H9 (cell line): ENCODE measurements around the gene FITM2. TPM values are rescaled to one million over a fixed set of nuclear protein-coding genes. Genes with fewer than 3 reads are reported as not detected.

Experiments
- DNase-seq: peaks from one replicate; pipeline ENCODE4 v3.0.0-alpha.2; 2017
- H2AFZ ChIP-seq: one replicate; pipeline ENCODE4 v1.6.1; 2013; ENCODE audit warnings: mild to moderate bottlenecking, low read length, control low read depth, moderate library complexity
- H2AK5ac ChIP-seq: 2 replicates; pipeline ENCODE4 v1.6.1; 2013; ENCODE audit warnings: low read length, control low read depth, mixed read lengths; ENCODE audit not compliant: insufficient read length
- H2BK120ac ChIP-seq: one replicate; pipeline ENCODE4 v1.6.1; 2013; ENCODE audit warnings: low read depth, mild to moderate bottlenecking, low read length, control low read depth, inconsistent platforms; ENCODE audit not compliant: poor library complexity, severe bottlenecking
- H2BK12ac ChIP-seq: 2 replicates; pipeline ENCODE4 v1.6.1; 2013; ENCODE audit warnings: low read length, control low read depth, mixed read lengths, low read depth; ENCODE audit not compliant: insufficient read length
- H2BK15ac ChIP-seq: 2 replicates; pipeline ENCODE4 v1.6.1; 2013; ENCODE audit warnings: low read depth, low read length, control low read depth
- H2BK20ac ChIP-seq: one replicate; pipeline ENCODE4 v1.6.1; 2013; ENCODE audit warnings: low read depth, mild to moderate bottlenecking, low read length, control low read depth, inconsistent platforms; ENCODE audit not compliant: poor library complexity, severe bottlenecking
- H2BK5ac ChIP-seq: 2 replicates; pipeline ENCODE4 v1.6.1; 2013; ENCODE audit warnings: low read length, control low read depth, mixed read lengths; ENCODE audit not compliant: insufficient read length
- H3K14ac ChIP-seq: 2 replicates; pipeline ENCODE4 v1.6.1; 2013; ENCODE audit warnings: low read length, control low read depth; ENCODE audit not compliant: insufficient read depth
- H3K18ac ChIP-seq: 2 replicates; pipeline ENCODE4 v1.6.1; 2013; ENCODE audit warnings: low read depth, mild to moderate bottlenecking, mixed read lengths, low read length, control low read depth; ENCODE audit not compliant: insufficient read length
- H3K23ac ChIP-seq: 2 replicates; pipeline ENCODE4 v1.6.1; 2013; ENCODE audit warnings: low read length, control low read depth, mixed read lengths, low read depth; ENCODE audit not compliant: insufficient read length
- H3K23me2 ChIP-seq: 2 replicates; pipeline ENCODE4 v1.6.1; 2013; ENCODE audit warnings: low read depth, mild to moderate bottlenecking, mixed read lengths, low read length, control low read depth; ENCODE audit not compliant: insufficient read length, poor library complexity, severe bottlenecking
- H3K27ac ChIP-seq: 2 replicates; pipeline ENCODE4 v1.5.1; 2013; ENCODE audit warnings: low read length, control low read depth, mixed read lengths, low read depth; ENCODE audit not compliant: insufficient read length
- H3K27me3 ChIP-seq: 2 replicates; pipeline ENCODE4 v1.6.1; 2013; ENCODE audit warnings: low read length, control low read depth, inconsistent platforms; ENCODE audit not compliant: insufficient read depth
- H3K4ac ChIP-seq: 2 replicates; pipeline ENCODE4 v1.6.1; 2013; ENCODE audit warnings: low read depth, mild to moderate bottlenecking, control low read depth, inconsistent platforms, low read length, moderate library complexity
- H3K4me1 ChIP-seq: 2 replicates; pipeline ENCODE4 v1.6.1; 2013; ENCODE audit warnings: low read length, control low read depth, inconsistent platforms; ENCODE audit not compliant: insufficient read depth
- H3K4me2 ChIP-seq: 2 replicates; pipeline ENCODE4 v1.6.1; 2013; ENCODE audit warnings: low read length, control low read depth, mixed read lengths; ENCODE audit not compliant: insufficient read length, insufficient read depth
- H3K56ac ChIP-seq: 2 replicates; pipeline ENCODE4 v1.6.1; 2013; ENCODE audit warnings: low read depth, mild to moderate bottlenecking, mixed read lengths, low read length, control low read depth; ENCODE audit not compliant: insufficient read length
- H3K79me1 ChIP-seq: 2 replicates; pipeline ENCODE4 v1.6.1; 2013; ENCODE audit warnings: low read depth, mild to moderate bottlenecking, moderate library complexity, low read length, control low read depth, inconsistent platforms; ENCODE audit not compliant: insufficient read depth, poor library complexity, severe bottlenecking
- H3K79me2 ChIP-seq: 2 replicates; pipeline ENCODE4 v1.6.1; 2013; ENCODE audit warnings: low read length, control low read depth, inconsistent platforms; ENCODE audit not compliant: insufficient read depth
- H3K9ac ChIP-seq: 2 replicates; pipeline ENCODE4 v1.6.1; 2013; ENCODE audit warnings: low read length, control low read depth, mixed read lengths; ENCODE audit not compliant: insufficient read length; ENCODE audit errors: extremely low read depth
- H3K9me3 ChIP-seq: one replicate; pipeline ENCODE4 v1.6.1; 2013; ENCODE audit warnings: low read depth, low read length, inconsistent platforms; ENCODE audit not compliant: control insufficient read depth
- H3T11ph ChIP-seq: one replicate; pipeline ENCODE4 v1.6.1; 2013; ENCODE audit warnings: mild to moderate bottlenecking, low read length, control low read depth, inconsistent platforms
- H4K20me1 ChIP-seq: one replicate; pipeline ENCODE4 v1.6.1; 2013; ENCODE audit not compliant: control insufficient read depth, insufficient read length, insufficient read depth
- H4K5ac ChIP-seq: 2 replicates; pipeline ENCODE4 v1.6.1; 2013; ENCODE audit warnings: low read depth, mild to moderate bottlenecking, mixed read lengths, low read length, control low read depth; ENCODE audit not compliant: insufficient read length
- H4K8ac ChIP-seq: replicated peaks from 2 replicates; pipeline ENCODE4 v1.6.1; 2013; ENCODE audit warnings: low read length, control low read depth, mixed read lengths, low read depth; ENCODE audit not compliant: insufficient read length
- H4K91ac ChIP-seq: 2 replicates; pipeline ENCODE4 v1.6.1; 2013; ENCODE audit warnings: low read depth, mild to moderate bottlenecking, moderate library complexity, mixed read lengths, low read length, control low read depth; ENCODE audit not compliant: insufficient read length
- H3K27ac Mint-ChIP-seq, 3 experiments: 2 replicates in 2 of 3; 3 replicates in 1 of 3; pipeline ENCODE4 v1.8.0; 2020 to 2021; ENCODE audit warnings: mixed read lengths in 3 of 3, mild to moderate bottlenecking in 1 of 3, moderate library complexity in 1 of 3
- H3K27me3 Mint-ChIP-seq: 2 replicates; pipeline ENCODE4 v1.8.0; 2021; ENCODE audit warnings: low read depth, mild to moderate bottlenecking, moderate library complexity, mixed read lengths
- H3K36me3 Mint-ChIP-seq, 3 experiments: 2 replicates in 2 of 3; 3 replicates in 1 of 3; pipeline ENCODE4 v1.8.0; 2020 to 2021; ENCODE audit warnings: low read depth in 3 of 3, mixed read lengths in 3 of 3; ENCODE audit not compliant: insufficient read depth in 1 of 3
- H3K4me1 Mint-ChIP-seq, 2 experiments: 2 replicates each; pipeline ENCODE4 v1.8.0; 2020; ENCODE audit warnings: mixed read lengths in 2 of 2
- H3K4me3 Mint-ChIP-seq, 2 experiments: 2 replicates in 1 of 2; 3 replicates in 1 of 2; pipeline ENCODE4 v1.8.0; 2020 to 2021; ENCODE audit warnings: mild to moderate bottlenecking in 2 of 2, mixed read lengths in 2 of 2, moderate library complexity in 1 of 2
- H3K9me3 Mint-ChIP-seq, 2 experiments: 2 replicates in 1 of 2; 3 replicates in 1 of 2; pipeline ENCODE4 v1.8.0; 2020; ENCODE audit warnings: mild to moderate bottlenecking in 2 of 2, mixed read lengths in 2 of 2, moderate library complexity in 1 of 2
- total RNA-seq: library from RNA; stranded (reverse); gene quantifications from 2 replicates; pipeline ENCODE4 v1.2.1, GENCODE V29; 2021
- TF ChIP-seq, protein P1 (sequence below): fragments of 200-600 bp; sonication (generic); conservative IDR thresholded peaks from 3 replicates; pipeline ENCODE4 v1.8.0; 2021; ENCODE audit warnings: antibody characterized with exemption, mild to moderate bottlenecking

The FITM2 gene
- total RNA-seq, 1 experiment from 2014 or later: 1.7 TPM

DNA sequence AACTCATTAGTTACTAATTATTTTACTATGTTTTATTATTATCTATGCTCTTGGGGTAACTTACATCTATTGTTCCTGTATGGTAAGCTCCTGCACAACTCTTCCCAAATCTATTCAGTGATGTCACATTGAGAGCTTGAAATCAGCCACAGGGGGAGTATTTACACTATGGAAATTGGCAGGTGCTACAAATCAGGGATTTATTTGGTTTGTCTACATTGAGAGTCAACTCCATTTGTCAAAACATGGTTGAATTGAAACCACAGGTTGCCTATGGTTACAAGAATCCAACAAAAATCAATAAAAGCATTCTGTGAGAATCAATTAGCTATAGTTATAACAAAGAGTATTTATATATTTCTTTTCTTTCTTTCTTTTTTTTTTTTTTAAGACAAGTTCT is 3.9 kb upstream of the FITM2 start:
- H4K8ac ChIP-seq: no peak overlapping the region
- H3K18ac ChIP-seq: no peak overlapping the region
- Mint-ChIP-seq H3K9me3 (no peaks in the 10 kb centered on the region), H3K27me3 (peaks cover 25% of the 10 kb centered on the region), H3K36me3 (no peaks in the 10 kb centered on the region), H3K4me1 (peaks cover 6 to 8% of the 10 kb centered on the region in 2 experiments), H3K4me3 (no peak overlapping the region), H3K27ac (no peak overlapping the region)
- no peak overlapping the region for H3K27ac ChIP-seq
- H3K23ac ChIP-seq: no peak overlapping the region
- no peaks in the 10 kb centered on the region for H3K9me3 ChIP-seq
- H4K20me1 ChIP-seq: no peaks in the 10 kb centered on the region
- H4K91ac ChIP-seq: no peak overlapping the region
- no peaks in the 10 kb centered on the region for H3K79me1 ChIP-seq
- H3K56ac ChIP-seq: no peak overlapping the region
- H3T11ph ChIP-seq: no peak overlapping the region
- no peak overlapping the region for H3K4ac ChIP-seq
- TF ChIP-seq, protein P1, sequence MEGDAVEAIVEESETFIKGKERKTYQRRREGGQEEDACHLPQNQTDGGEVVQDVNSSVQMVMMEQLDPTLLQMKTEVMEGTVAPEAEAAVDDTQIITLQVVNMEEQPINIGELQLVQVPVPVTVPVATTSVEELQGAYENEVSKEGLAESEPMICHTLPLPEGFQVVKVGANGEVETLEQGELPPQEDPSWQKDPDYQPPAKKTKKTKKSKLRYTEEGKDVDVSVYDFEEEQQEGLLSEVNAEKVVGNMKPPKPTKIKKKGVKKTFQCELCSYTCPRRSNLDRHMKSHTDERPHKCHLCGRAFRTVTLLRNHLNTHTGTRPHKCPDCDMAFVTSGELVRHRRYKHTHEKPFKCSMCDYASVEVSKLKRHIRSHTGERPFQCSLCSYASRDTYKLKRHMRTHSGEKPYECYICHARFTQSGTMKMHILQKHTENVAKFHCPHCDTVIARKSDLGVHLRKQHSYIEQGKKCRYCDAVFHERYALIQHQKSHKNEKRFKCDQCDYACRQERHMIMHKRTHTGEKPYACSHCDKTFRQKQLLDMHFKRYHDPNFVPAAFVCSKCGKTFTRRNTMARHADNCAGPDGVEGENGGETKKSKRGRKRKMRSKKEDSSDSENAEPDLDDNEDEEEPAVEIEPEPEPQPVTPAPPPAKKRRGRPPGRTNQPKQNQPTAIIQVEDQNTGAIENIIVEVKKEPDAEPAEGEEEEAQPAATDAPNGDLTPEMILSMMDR: no peak
- peaks cover 7% of the 10 kb centered on the region for H3K23me2 ChIP-seq
- no peak overlapping the region for H3K4me2 ChIP-seq
- H2BK12ac ChIP-seq: no peak overlapping the region
- no peak overlapping the region for H2AFZ ChIP-seq
- peak overlapping the region; percentile 55 for H2BK120ac ChIP-seq
- H3K9ac ChIP-seq: no peak overlapping the region
- H3K4me1 ChIP-seq: no peaks in the 10 kb centered on the region
- DNase-seq: no peak
- H2BK15ac ChIP-seq: no peak overlapping the region
- H3K27me3 ChIP-seq: no peaks in the 10 kb centered on the region
- no peak overlapping the region for H2AK5ac ChIP-seq
- H2BK20ac ChIP-seq: no peak overlapping the region
- no peak overlapping the region for H4K5ac ChIP-seq
- H3K79me2 ChIP-seq: no peaks in the 10 kb centered on the region
- no peak overlapping the region for H2BK5ac ChIP-seq
- H3K14ac ChIP-seq: no peak overlapping the region
